DND-41 (cell line): ENCODE results near the gene L3MBTL4.

Experiments
- ATAC-seq: fragments of 200-7000 bp; cut with Tn5 transposase; 3 replicates; pipeline ENCODE4 v1.9.1; 2021; ENCODE audit warnings: low read depth; ENCODE audit not compliant: insufficient read depth
- DNase-seq: peaks from one replicate; pipeline ENCODE4 v3.0.0-alpha.2; 2020
- H2AFZ ChIP-seq: 2 replicates; pipeline ENCODE4 v1.6.0; 2012; ENCODE audit warnings: low read depth, low read length
- H3K27ac ChIP-seq: 2 replicates; pipeline ENCODE4 v1.5.1; 2012; ENCODE audit warnings: low read length, inconsistent platforms
- H3K27me3 ChIP-seq: fragments of 200-600 bp; sonication (generic); 2 replicates; pipeline ENCODE4 v1.6.0; 2012; ENCODE audit warnings: low read length, mild to moderate bottlenecking, inconsistent platforms; ENCODE audit not compliant: insufficient read depth, poor library complexity
- H3K36me3 ChIP-seq: 2 replicates; pipeline ENCODE4 v1.5.1; 2012; ENCODE audit warnings: low read length, inconsistent platforms; ENCODE audit not compliant: insufficient read depth
- H3K4me1 ChIP-seq: 2 replicates; pipeline ENCODE4 v1.5.1; 2012; ENCODE audit warnings: mild to moderate bottlenecking, low read length; ENCODE audit not compliant: insufficient read depth
- H3K4me2 ChIP-seq: 2 replicates; pipeline ENCODE4 v1.6.0; 2012; ENCODE audit warnings: mild to moderate bottlenecking, moderate library complexity, low read length, inconsistent platforms; ENCODE audit not compliant: insufficient read depth
- H3K4me3 ChIP-seq, 2 experiments: fragments of 200-600 bp in 1 of 2; shearing (Covaris generic) in 1 of 2; 2 replicates each; pipeline ENCODE4 v1.5.1; 2012 to 2016; ENCODE audit warnings: inconsistent platforms in 2 of 2, low read length in 2 of 2, mild to moderate bottlenecking in 2 of 2, low read depth in 1 of 2, moderate library complexity in 1 of 2
- H3K79me2 ChIP-seq: 2 replicates; pipeline ENCODE4 v1.6.0; 2012; ENCODE audit warnings: low read length, inconsistent platforms; ENCODE audit not compliant: insufficient read depth
- H3K9ac ChIP-seq: 2 replicates; pipeline ENCODE4 v1.6.0; 2012; ENCODE audit warnings: low read depth, mild to moderate bottlenecking, inconsistent platforms, low read length, moderate library complexity
- H3K9me3 ChIP-seq: 2 replicates; pipeline ENCODE4 v1.5.1; 2012; ENCODE audit warnings: low read length, moderate library complexity, mild to moderate bottlenecking, inconsistent platforms; ENCODE audit not compliant: insufficient read depth, severe bottlenecking
- H4K20me1 ChIP-seq: 2 replicates; pipeline ENCODE4 v1.6.0; 2012; ENCODE audit warnings: low read length; ENCODE audit not compliant: insufficient read depth
- CTCF ChIP-seq: IDR thresholded peaks from 2 replicates; pipeline ENCODE4 v1.5.1; 2012; ENCODE audit warnings: borderline replicate concordance, low read length, moderate library complexity, mild to moderate bottlenecking; ENCODE audit not compliant: poor library complexity, severe bottlenecking; ENCODE audit errors: extremely low read depth
- EZH2 ChIP-seq: IDR thresholded peaks from 3 replicates; pipeline ENCODE4 v1.6.1; 2012; ENCODE audit warnings: borderline replicate concordance, low read depth, mild to moderate bottlenecking, moderate library complexity, low read length, inconsistent platforms; ENCODE audit not compliant: severe bottlenecking

L3MBTL4 gene

DNA sequence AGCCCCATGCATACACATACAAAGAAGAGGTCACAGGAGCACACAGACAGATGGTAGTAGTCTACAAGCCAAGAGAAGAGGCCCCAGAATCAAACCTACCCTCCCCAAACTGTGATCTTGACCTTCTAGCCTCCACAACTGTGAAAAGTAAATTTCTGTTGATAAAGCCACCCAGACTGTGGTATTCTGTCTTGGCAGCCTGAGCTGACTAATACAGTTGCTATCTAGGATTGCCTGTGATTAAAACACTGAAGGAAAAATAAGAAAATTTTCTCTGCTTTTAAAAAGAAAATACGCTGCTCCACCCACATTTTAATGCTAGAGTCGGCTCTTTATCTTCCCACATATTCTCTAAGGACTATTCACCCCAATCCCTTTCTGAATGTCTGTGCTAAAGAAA lies 375.7 kb downstream of the L3MBTL4 start:
- ATAC-seq (no peak), DNase-seq (no peak)
- H3K9me3 ChIP-seq: peaks cover 2% of the 10 kb centered on the region
- TF ChIP-seq CTCF: no peak
- H3K4me2 ChIP-seq: no peak overlapping the region
- no peaks in the 10 kb centered on the region for H3K79me2 ChIP-seq
- H3K4me1 ChIP-seq: no peaks in the 10 kb centered on the region
- H3K27ac ChIP-seq: no peak overlapping the region
- H3K27me3 ChIP-seq: no peaks in the 10 kb centered on the region
- no peaks in the 10 kb centered on the region for H3K36me3 ChIP-seq
- H2AFZ ChIP-seq: no peak overlapping the region
- no peak overlapping the region for H3K4me3 ChIP-seq
- no peak overlapping the region for H3K9ac ChIP-seq
- H4K20me1 ChIP-seq: no peaks in the 10 kb centered on the region

DNA sequence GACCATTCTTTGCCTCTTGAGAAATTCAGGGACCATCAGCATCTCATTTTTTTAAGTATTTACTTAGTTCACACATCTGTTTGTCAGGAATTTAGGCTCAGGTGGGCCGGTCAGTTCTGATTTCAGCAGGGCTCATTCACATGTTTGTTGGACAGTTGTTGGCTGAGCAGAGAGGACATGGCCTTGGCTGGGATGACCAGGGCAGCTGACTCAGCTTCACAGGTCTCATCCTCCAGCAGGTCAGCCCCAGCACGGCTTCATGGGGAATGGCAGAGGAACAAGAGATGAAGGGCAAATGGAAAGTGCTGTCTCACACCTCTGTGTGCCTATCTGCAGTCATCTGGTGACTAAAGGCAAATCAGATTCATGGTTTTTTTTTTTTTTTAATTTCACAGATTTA lies 383.3 kb downstream of the L3MBTL4 start:
- Histone ChIP-seq H3K27ac (no peak overlapping the region), H3K79me2 (no peaks in the 10 kb centered on the region), H4K20me1 (no peaks in the 10 kb centered on the region), H3K36me3 (no peaks in the 10 kb centered on the region), H3K27me3 (no peaks in the 10 kb centered on the region), H3K9me3 (no peaks in the 10 kb centered on the region), H3K4me2 (no peak overlapping the region), H3K4me1 (no peaks in the 10 kb centered on the region), H2AFZ (no peak overlapping the region), H3K4me3 (no peak overlapping the region), H3K9ac (no peak overlapping the region)
- TF ChIP-seq EZH2 (no peak), CTCF (no peak)
- DNase-seq: no peak
- ATAC-seq: no peak

DNA sequence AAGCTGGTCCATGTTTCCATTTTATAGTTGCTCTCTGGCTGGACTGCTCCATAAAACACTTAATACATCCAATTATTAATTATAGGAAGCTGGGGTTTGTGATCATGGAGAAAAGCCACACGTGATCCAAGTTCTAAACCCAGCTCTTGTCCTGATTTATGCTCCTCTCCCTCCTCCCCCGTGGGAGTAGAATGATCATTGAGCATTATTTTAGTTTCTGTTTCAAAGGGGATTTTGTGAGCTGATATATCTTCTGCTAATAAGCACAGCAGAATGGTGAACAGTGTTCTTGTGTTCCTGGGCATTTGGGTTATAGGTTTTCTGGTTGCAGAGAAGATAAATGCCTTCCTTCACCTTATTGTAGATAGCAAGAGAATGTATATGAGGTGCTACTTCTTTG lies 383.7 kb downstream of the L3MBTL4 start:
- ATAC-seq (no peak), DNase-seq (no peak)
- Histone ChIP-seq H4K20me1 (no peaks in the 10 kb centered on the region), H3K36me3 (no peaks in the 10 kb centered on the region), H3K9ac (no peak overlapping the region), H3K4me2 (no peak overlapping the region), H2AFZ (no peak overlapping the region), H3K4me3 (no peak overlapping the region), H3K9me3 (no peaks in the 10 kb centered on the region), H3K4me1 (no peaks in the 10 kb centered on the region), H3K79me2 (no peaks in the 10 kb centered on the region), H3K27ac (no peak overlapping the region), H3K27me3 (no peaks in the 10 kb centered on the region)
- no peak for TF ChIP-seq CTCF
- TF ChIP-seq EZH2: no peak

DNA sequence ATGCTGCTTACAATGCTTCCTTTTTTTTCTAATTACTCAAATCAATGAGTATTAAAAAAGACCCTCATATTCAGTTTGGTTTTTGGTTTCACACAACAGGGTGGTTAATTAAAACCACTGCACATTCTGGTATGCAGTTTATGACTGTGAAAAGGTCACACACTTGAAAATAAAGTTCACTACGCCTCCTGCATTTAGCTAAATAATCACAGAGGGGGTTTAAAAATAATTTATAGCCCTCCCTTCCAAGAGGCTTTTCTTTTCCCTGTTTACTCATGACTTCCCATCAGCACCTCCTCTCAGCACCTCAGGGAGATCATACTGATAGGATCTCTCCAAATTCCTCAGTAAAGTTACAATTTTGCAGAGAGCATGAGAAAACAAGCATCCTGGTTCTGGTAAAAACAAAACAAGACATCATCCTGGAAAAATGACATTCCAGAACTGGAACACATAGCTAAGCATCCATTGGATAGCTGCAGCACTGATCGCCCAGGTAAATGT lies 389.9 kb downstream of the L3MBTL4 start:
- H3K4me3 ChIP-seq: no peak overlapping the region
- TF ChIP-seq EZH2 (no peak), CTCF (no peak)
- no peak overlapping the region for H2AFZ ChIP-seq
- no peaks in the 10 kb centered on the region for H3K79me2 ChIP-seq
- H3K9me3 ChIP-seq: no peaks in the 10 kb centered on the region
- no peak overlapping the region for H3K9ac ChIP-seq
- DNase-seq (no peak), ATAC-seq (no peak)
- H3K4me1 ChIP-seq: no peaks in the 10 kb centered on the region
- H3K27ac ChIP-seq: no peak overlapping the region
- H3K36me3 ChIP-seq: no peaks in the 10 kb centered on the region
- H4K20me1 ChIP-seq: no peaks in the 10 kb centered on the region
- H3K27me3 ChIP-seq: no peaks in the 10 kb centered on the region
- no peak overlapping the region for H3K4me2 ChIP-seq
